B cell (primary cell): ENCODE data around the gene C2CD4A. TPM values are rescaled to one million over a fixed set of nuclear protein-coding genes. Genes with fewer than 3 reads are reported as not detected.

Experiments used
- ATAC-seq: fragments of 200-7000 bp; cut with Tn5 transposase; one replicate; pipeline ENCODE4 v1.10.0; 2021; ENCODE audit warnings: low read depth, mild to moderate bottlenecking, moderate number of reproducible peaks, moderate library complexity
- CTCF ChIA-PET: fragments of 350-600 bp; sonication (Branson Sonifier 250); formaldehyde crosslinking; loops from one replicate; lab custom pipeline; 2021; ENCODE audit warnings: antibody characterized with exemption, inconsistent platforms; lab: Charles Lee
- POLR2A ChIA-PET: fragments of 350-600 bp; sonication (Branson Sonifier 250); formaldehyde crosslinking; loops from one replicate; lab custom pipeline; 2021; ENCODE audit warnings: antibody characterized with exemption; lab: Charles Lee
- DNase-seq: peaks from one replicate; pipeline ENCODE4 v3.0.0; 2013
- H2AFZ ChIP-seq: 2 replicates; pipeline ENCODE4 v1.6.1; 2012; ENCODE audit warnings: mild to moderate bottlenecking, low read depth, low read length; ENCODE audit not compliant: insufficient read depth, poor library complexity, severe bottlenecking
- H3K27ac ChIP-seq, 2 donors: 1 replicate in 1 of 2; 2 replicates in 1 of 2; pipeline ENCODE4 v1.5.1; 2012 to 2013; ENCODE audit warnings: low read length in 2 of 2, mild to moderate bottlenecking in 2 of 2, moderate library complexity in 1 of 2
- H3K27me3 ChIP-seq, 4 experiments: fragments of 200-600 bp in 1 of 4; sonication (generic) in 1 of 4; replicated peaks in 1 of 4; 1 replicate in 2 of 4; 2 replicates in 2 of 4; pipeline versions ENCODE4 v1.6.1 to v1.7.0; 2013 to 2016; ENCODE audit warnings: low read length in 3 of 4, mild to moderate bottlenecking in 2 of 4, mixed read lengths in 1 of 4, moderate library complexity in 1 of 4; ENCODE audit not compliant: insufficient read depth in 4 of 4, control insufficient read depth in 3 of 4; ENCODE audit errors: control extremely low read depth in 1 of 4
- H3K36me3 ChIP-seq, 2 experiments: replicated peaks in 1 of 2; 1 replicate in 1 of 2; 2 replicates in 1 of 2; pipeline versions ENCODE4 v1.6.1 to v1.7.1; 2013; ENCODE audit warnings: low read length in 1 of 2; ENCODE audit not compliant: insufficient read depth in 2 of 2, control insufficient read depth in 1 of 2; ENCODE audit errors: control extremely low read depth in 1 of 2, extremely low read depth in 1 of 2
- H3K4me1 ChIP-seq, 2 donors: fragments of 200-600 bp in 1 of 2; sonication (generic) in 1 of 2; 1 replicate in 1 of 2; 2 replicates in 1 of 2; pipeline versions ENCODE4 v1.5.1 to v1.6.1; 2013 to 2017; ENCODE audit warnings: low read length in 2 of 2; ENCODE audit not compliant: control insufficient read depth in 2 of 2, insufficient read depth in 2 of 2
- H3K4me2 ChIP-seq: replicated peaks from 2 replicates; pipeline ENCODE3; 2012; ENCODE audit warnings: mild to moderate bottlenecking, low read depth, low read length; ENCODE audit not compliant: poor library complexity, severe bottlenecking
- H3K4me3 ChIP-seq, 5 experiments: fragments of 200-600 bp in 1 of 5; sonication (generic) in 1 of 5; 1 replicate in 3 of 5; 2 replicates in 2 of 5; pipeline versions ENCODE4 v1.5.1 to v1.7.0; 2011 to 2016; ENCODE audit warnings: low read length in 4 of 5, mild to moderate bottlenecking in 4 of 5, low read depth in 2 of 5, control low read depth in 1 of 5, moderate library complexity in 1 of 5; ENCODE audit not compliant: insufficient read depth in 1 of 5; ENCODE audit errors: control extremely low read depth in 1 of 5, extremely low read depth in 1 of 5
- H3K79me2 ChIP-seq: fragments of 200-600 bp; sonication (generic); one replicate; pipeline ENCODE4 v1.6.0; 2016; ENCODE audit warnings: low read length; ENCODE audit not compliant: control insufficient read depth, insufficient read depth
- H3K9ac ChIP-seq: fragments of 200-600 bp; sonication (generic); 2 replicates; pipeline ENCODE4 v1.6.1; 2017; ENCODE audit warnings: mild to moderate bottlenecking, low read length, moderate library complexity
- H3K9me3 ChIP-seq, 3 donors: one replicate each; pipeline versions ENCODE4 v1.6.1 to v1.7.1; 2013; ENCODE audit warnings: low read length in 2 of 3; ENCODE audit not compliant: control insufficient read depth in 2 of 3, insufficient read depth in 1 of 3; ENCODE audit errors: control extremely low read depth in 1 of 3
- H4K20me1 ChIP-seq: 2 replicates; pipeline ENCODE4 v1.6.0; 2012; ENCODE audit warnings: mild to moderate bottlenecking, low read length; ENCODE audit not compliant: insufficient read depth, control insufficient read depth, poor library complexity, severe bottlenecking
- H3K27ac Mint-ChIP-seq: one replicate; pipeline ENCODE4 v1.8.0; 2021; ENCODE audit warnings: mixed read lengths
- H3K27me3 Mint-ChIP-seq: one replicate; pipeline ENCODE4 v1.8.0; 2021; ENCODE audit warnings: mixed read lengths
- H3K4me1 Mint-ChIP-seq: one replicate; pipeline ENCODE4 v1.8.0; 2021; ENCODE audit warnings: mixed read lengths
- H3K4me3 Mint-ChIP-seq: one replicate; pipeline ENCODE4 v1.8.0; 2021; ENCODE audit warnings: mixed read lengths
- H3K9me3 Mint-ChIP-seq: one replicate; pipeline ENCODE4 v1.8.0; 2022; ENCODE audit warnings: mixed read lengths; ENCODE audit not compliant: insufficient read depth
- CTCF ChIP-seq: fragments of 200-600 bp; IDR thresholded peaks from one replicate; pipeline ENCODE4 v1.8.0; 2022; ENCODE audit warnings: antibody characterized with exemption, mild to moderate bottlenecking
- EZH2 ChIP-seq: IDR thresholded peaks from 2 replicates; pipeline ENCODE4 v1.6.1; 2012; ENCODE audit warnings: borderline replicate concordance, low read depth, mild to moderate bottlenecking, moderate library complexity, low read length; ENCODE audit not compliant: insufficient read depth, poor library complexity, severe bottlenecking
- WGBS: methylation state at CpG from one replicate; pipeline ENCODE4 v1.1.5; 2013; ENCODE audit warnings: missing lambda C conversion rate; ENCODE audit not compliant: insufficient coverage; 5-methylcytosine and 5-hydroxymethylcytosine counted together
- intact Hi-C: fragments of 100-400 bp; cut with micrococcal nuclease; formaldehyde crosslinking; loops from one replicate; pipeline ENCODE4 v1.10.0; 2022
- polyA plus RNA-seq: library from polyadenylated mRNA; depleted of rRNA; stranded (reverse); fragments of >200 nt; gene quantifications from 2 replicates; pipeline ENCODE4 v1.2.3, GENCODE V29; 2012
- total RNA-seq, 2 donors: library from RNA; stranded (reverse); fragments of 120-200 nt in 1 of 2; gene quantifications; 1 replicate in 1 of 2; 2 replicates in 1 of 2; pipeline versions ENCODE4 v1.2.3 to v1.2.4, GENCODE V29; 2013 to 2022

The C2CD4A gene
- total and polyA plus RNA-seq, 2 donors (not counting 1 experiment from before 2014, with no cell fraction given): not detected

GRCh38 chr15:62115847-62116246 lies 49.1 kb downstream of the C2CD4A start:
- no peaks in the 10 kb centered on the region for H3K9me3 ChIP-seq
- CTCF ChIA-PET: no interaction called here
- Mint-ChIP-seq H3K27ac (no peak overlapping the region), H3K9me3 (no peaks in the 10 kb centered on the region), H3K4me3 (no peak overlapping the region), H3K4me1 (no peaks in the 10 kb centered on the region), H3K27me3 (peaks cover 29% of the 10 kb centered on the region)
- no peak overlapping the region for H3K27ac ChIP-seq
- H3K4me3 ChIP-seq: no peak overlapping the region
- TF ChIP-seq CTCF (no peak), EZH2 (no peak)
- no peaks in the 10 kb centered on the region for H3K79me2 ChIP-seq
- H3K9ac ChIP-seq: no peak overlapping the region
- peaks cover 0 to 6% (median 1%) of the 10 kb centered on the region in 4 experiments for H3K27me3 ChIP-seq
- POLR2A ChIA-PET: no interaction called here
- ATAC-seq (no peak), DNase-seq (no peak)
- no peak overlapping the region for H2AFZ ChIP-seq
- H3K4me1 ChIP-seq: no peaks in the 10 kb centered on the region
- intact Hi-C loops: no loop called here
- no peak overlapping the region for H3K4me2 ChIP-seq
- WGBS: no CpG with 5 or more reads among the region's 1 CpG
- H4K20me1 ChIP-seq: no peaks in the 10 kb centered on the region
- no peaks in the 10 kb centered on the region for H3K36me3 ChIP-seq

- no peaks in the 10 kb centered on the region for H3K36me3 ChIP-seq
- ChIA-PET POLR2A (no interaction called here), CTCF (no interaction called here)
- intact Hi-C loops: no loop called here
- H3K79me2 ChIP-seq: no peaks in the 10 kb centered on the region
- Mint-ChIP-seq H3K9me3 (no peaks in the 10 kb centered on the region), H3K4me1 (peaks cover under 1% of the 10 kb centered on the region), H3K27ac (no peak overlapping the region), H3K4me3 (no peak overlapping the region), H3K27me3 (peaks cover 15% of the 10 kb centered on the region)
- 100% methylated on average over 3 of the region's 7 CpGs for WGBS
- H3K4me1 ChIP-seq: no peaks in the 10 kb centered on the region
- no peak overlapping the region for H3K4me2 ChIP-seq
- no peak overlapping the region for H2AFZ ChIP-seq
- H3K27me3 ChIP-seq: peaks cover 0 to 6% (median 1%) of the 10 kb centered on the region in 4 experiments
- no peak overlapping the region for H3K27ac ChIP-seq
- no peak overlapping the region for H3K9ac ChIP-seq
- H3K9me3 ChIP-seq: no peaks in the 10 kb centered on the region
- H3K4me3 ChIP-seq: no peak overlapping the region
- no peak for DNase-seq
- TF ChIP-seq EZH2: no peak
- no peak for TF ChIP-seq CTCF
- no peak for ATAC-seq
- H4K20me1 ChIP-seq: no peaks in the 10 kb centered on the region
These were observed 51.9 kb downstream of the C2CD4A start for GRCh38 chr15:62118520-62119226.
